Keratinocyte (primary cell): ENCODE data around the gene LEKR1. TPM values are rescaled to one million over a fixed set of nuclear protein-coding genes. Genes with fewer than 3 reads are reported as not detected.

ENCODE experiments used
- DNase-seq: peaks from one replicate; pipeline ENCODE4 v3.0.0-alpha.2; 2011; ENCODE audit warnings: low read depth, missing footprints, low spot score
- FAIRE-seq: peaks from 2 replicates; lab custom pipeline; 2011; peaks lifted over from hg19 to GRCh38; lab: Jason Lieb, UNC
- H2AFZ ChIP-seq: 2 replicates; pipeline ENCODE4 v1.6.0; 2012; ENCODE audit warnings: low read length, control low read depth, inconsistent platforms; ENCODE audit not compliant: control insufficient read depth
- H3K27ac ChIP-seq: 2 replicates; pipeline ENCODE4 v1.5.1; 2011; ENCODE audit warnings: low read length; ENCODE audit not compliant: control insufficient read depth, insufficient read depth
- H3K27me3 ChIP-seq: 3 replicates; pipeline ENCODE4 v1.6.0; 2011; ENCODE audit warnings: low read length; ENCODE audit not compliant: control insufficient read depth, insufficient read depth; ENCODE audit errors: extremely low read depth
- H3K36me3 ChIP-seq, 2 experiments: 2 replicates in 1 of 2; 3 replicates in 1 of 2; pipeline ENCODE4 v1.5.1; 2011; ENCODE audit warnings: low read length in 2 of 2, mild to moderate bottlenecking in 1 of 2; ENCODE audit not compliant: control insufficient read depth in 2 of 2, insufficient read depth in 2 of 2; ENCODE audit errors: extremely low read depth in 1 of 2
- H3K4me1 ChIP-seq: 3 replicates; pipeline ENCODE4 v1.5.1; 2011; ENCODE audit warnings: low read length; ENCODE audit not compliant: control insufficient read depth, insufficient read depth; ENCODE audit errors: extremely low read depth
- H3K4me2 ChIP-seq: 3 replicates; pipeline ENCODE4 v1.6.0; 2011; ENCODE audit warnings: low read depth, low read length; ENCODE audit not compliant: control insufficient read depth, insufficient read depth; ENCODE audit errors: extremely low read depth
- H3K4me3 ChIP-seq, 3 experiments: fragments of 200-600 bp in 1 of 3; sonication (generic) in 1 of 3; 2 replicates in 2 of 3; 3 replicates in 1 of 3; pipeline ENCODE4 v1.5.1; 2011 to 2016; ENCODE audit warnings: low read length in 3 of 3, mild to moderate bottlenecking in 3 of 3, control low read depth in 2 of 3, inconsistent platforms in 1 of 3, low read depth in 1 of 3, mixed read lengths in 1 of 3, mixed run types in 1 of 3, moderate library complexity in 1 of 3; ENCODE audit not compliant: control insufficient read depth in 2 of 3, insufficient read depth in 2 of 3; ENCODE audit errors: extremely low read depth in 1 of 3
- H3K79me2 ChIP-seq: 2 replicates; pipeline ENCODE4 v1.6.0; 2012; ENCODE audit warnings: low read length; ENCODE audit not compliant: control insufficient read depth, insufficient read depth
- H3K9ac ChIP-seq: 3 replicates; pipeline ENCODE4 v1.6.0; 2011; ENCODE audit warnings: low read length; ENCODE audit not compliant: control insufficient read depth, insufficient read depth; ENCODE audit errors: extremely low read depth
- H3K9me1 ChIP-seq: 3 replicates; pipeline ENCODE4 v1.6.0; 2011; ENCODE audit warnings: low read length; ENCODE audit not compliant: control insufficient read depth, insufficient read depth; ENCODE audit errors: extremely low read depth
- H3K9me3 ChIP-seq: 2 replicates; pipeline ENCODE4 v1.5.1; 2012; ENCODE audit warnings: low read depth, low read length; ENCODE audit not compliant: control insufficient read depth
- H4K20me1 ChIP-seq: 3 replicates; pipeline ENCODE4 v1.6.0; 2011; ENCODE audit warnings: low read length; ENCODE audit not compliant: control insufficient read depth, insufficient read depth; ENCODE audit errors: extremely low read depth
- EZH2 ChIP-seq: IDR thresholded peaks from one replicate; pipeline ENCODE4 v1.6.1; 2012; ENCODE audit warnings: inconsistent platforms, mild to moderate bottlenecking, low read length, moderate library complexity
- dilution Hi-C: fragments of 300-500 bp; cut with MboI; formaldehyde crosslinking; loops from one replicate; pipeline ENCODE4 v1.7.0; 2020; ENCODE audit warnings: low sequenced_read_pairs; ENCODE audit not compliant: extremely low pct_ligation_motif_present
- polyA plus RNA-seq, 5 experiments: library from polyadenylated mRNA; depleted of rRNA in 3 of 5; stranded (reverse) in 3 of 5; stranded (forward) in 1 of 5; unstranded in 1 of 5; fragments of >200 nt; gene quantifications; 1 replicate in 1 of 5; 2 replicates in 3 of 5; 3 replicates in 1 of 5; pipeline versions ENCODE4 v1.2.1 to v1.2.3, GENCODE V29; 2011 to 2012; ENCODE audit warnings: missing spikeins in 2 of 5, low read depth in 1 of 5, low replicate concordance in 1 of 5
- TF ChIP-seq, protein P1 (sequence below), 3 experiments: IDR thresholded peaks in 1 of 3; conservative IDR thresholded peaks in 1 of 3; optimal IDR thresholded peaks in 1 of 3; 2 replicates in 2 of 3; 3 replicates in 1 of 3; pipeline versions ENCODE3 to v1.5.1; 2011; ENCODE audit warnings: low read length in 3 of 3, mild to moderate bottlenecking in 3 of 3, moderate library complexity in 2 of 3, control low read depth in 1 of 3, inconsistent platforms in 1 of 3; ENCODE audit not compliant: insufficient read depth in 2 of 3; ENCODE audit errors: extremely low read depth in 1 of 3

LEKR1 gene
- polyA plus RNA-seq, 1 donor (not counting 4 experiments of a cell fraction or from before 2014, with no cell fraction given), result 0.63 TPM

DNA sequence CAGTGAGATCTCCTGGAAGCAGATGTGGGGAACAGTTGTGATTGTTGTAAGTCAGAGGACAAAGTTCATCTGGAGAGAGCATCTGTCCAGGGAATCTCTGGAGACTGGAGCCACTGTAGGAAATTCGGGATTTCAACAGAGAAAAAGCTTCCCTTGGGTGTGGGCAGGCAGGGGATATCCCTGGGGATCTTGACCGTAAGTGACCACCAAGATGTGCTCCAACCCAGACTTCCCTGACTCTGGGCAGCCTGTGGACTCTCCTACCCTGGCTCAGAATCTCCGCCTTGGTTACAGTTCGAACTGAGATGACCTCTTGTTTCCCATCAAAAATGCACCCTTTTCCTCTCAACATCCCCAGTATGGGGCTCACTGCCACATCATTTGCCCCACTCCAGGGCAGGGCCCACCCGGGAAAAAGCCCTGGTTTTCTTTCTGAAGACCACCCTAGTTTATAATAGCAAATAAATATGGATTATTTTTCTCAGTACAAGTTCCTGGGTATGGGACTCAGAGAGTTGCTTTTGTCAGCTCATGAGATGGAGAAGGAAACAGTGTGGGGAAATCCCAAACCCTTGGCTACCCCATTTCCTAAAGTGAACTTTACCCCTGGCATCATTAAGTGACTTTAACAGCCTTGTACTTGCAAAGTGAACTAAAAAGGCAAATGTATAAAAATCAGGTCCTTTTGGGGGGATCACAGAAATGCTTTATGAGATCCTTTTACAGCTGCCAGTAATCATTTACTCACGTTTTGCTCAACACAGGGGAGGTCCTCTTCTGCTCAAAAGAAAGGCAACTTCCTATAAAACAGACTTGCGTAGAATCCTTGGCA lies 243.9 kb downstream of the LEKR1 start:
- H3K9me1 ChIP-seq, result no peaks in the 10 kb centered on the region
- no peaks in the 10 kb centered on the region for H3K9me3 ChIP-seq
- no peak overlapping the region for H3K27ac ChIP-seq
- no peaks in the 10 kb centered on the region for H3K36me3 ChIP-seq
- TF ChIP-seq EZH2, result no peak
- TF ChIP-seq, protein P1, sequence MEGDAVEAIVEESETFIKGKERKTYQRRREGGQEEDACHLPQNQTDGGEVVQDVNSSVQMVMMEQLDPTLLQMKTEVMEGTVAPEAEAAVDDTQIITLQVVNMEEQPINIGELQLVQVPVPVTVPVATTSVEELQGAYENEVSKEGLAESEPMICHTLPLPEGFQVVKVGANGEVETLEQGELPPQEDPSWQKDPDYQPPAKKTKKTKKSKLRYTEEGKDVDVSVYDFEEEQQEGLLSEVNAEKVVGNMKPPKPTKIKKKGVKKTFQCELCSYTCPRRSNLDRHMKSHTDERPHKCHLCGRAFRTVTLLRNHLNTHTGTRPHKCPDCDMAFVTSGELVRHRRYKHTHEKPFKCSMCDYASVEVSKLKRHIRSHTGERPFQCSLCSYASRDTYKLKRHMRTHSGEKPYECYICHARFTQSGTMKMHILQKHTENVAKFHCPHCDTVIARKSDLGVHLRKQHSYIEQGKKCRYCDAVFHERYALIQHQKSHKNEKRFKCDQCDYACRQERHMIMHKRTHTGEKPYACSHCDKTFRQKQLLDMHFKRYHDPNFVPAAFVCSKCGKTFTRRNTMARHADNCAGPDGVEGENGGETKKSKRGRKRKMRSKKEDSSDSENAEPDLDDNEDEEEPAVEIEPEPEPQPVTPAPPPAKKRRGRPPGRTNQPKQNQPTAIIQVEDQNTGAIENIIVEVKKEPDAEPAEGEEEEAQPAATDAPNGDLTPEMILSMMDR (optimal IDR thresholded peaks at IDR 0.05 in 1 of 3, IDR thresholded peaks at IDR 0.05 in 1 of 3, conservative IDR thresholded peaks at IDR 0.05 in 1 of 3; ENCODE audit: extremely low read depth in 1 of 3, insufficient read depth in 2 of 3, low read length in 3 of 3), result no peak
- FAIRE-seq (no peak), DNase-seq (no peak)
- H3K27me3 ChIP-seq, result no peaks in the 10 kb centered on the region
- no peak overlapping the region for H2AFZ ChIP-seq
- no peaks in the 10 kb centered on the region for H3K79me2 ChIP-seq
- H3K4me3 ChIP-seq, result no peak overlapping the region
- H4K20me1 ChIP-seq, result no peaks in the 10 kb centered on the region
- no peak overlapping the region for H3K9ac ChIP-seq
- dilution Hi-C loops, result no loop called here
- H3K4me2 ChIP-seq, result no peak overlapping the region
- no peaks in the 10 kb centered on the region for H3K4me1 ChIP-seq

DNA sequence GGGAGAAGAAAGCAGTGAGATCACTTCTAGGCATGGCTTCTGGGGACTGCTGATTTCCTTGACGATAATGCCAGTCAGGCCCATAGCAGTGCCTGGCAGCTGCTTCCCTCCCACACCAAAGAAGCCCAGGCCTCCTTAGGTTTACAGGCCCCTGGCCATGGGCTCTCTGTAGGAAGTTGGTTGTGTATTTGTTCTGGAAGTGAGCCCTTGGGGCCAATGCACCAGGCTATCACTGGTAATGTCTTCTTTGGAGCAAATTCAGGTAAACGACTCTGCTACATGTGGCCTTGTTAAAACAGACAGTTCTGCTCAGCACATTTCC lies 244.5 kb downstream of the LEKR1 start:
- Histone ChIP-seq H3K4me2 (no peak overlapping the region), H3K4me3 (no peak overlapping the region), H3K9ac (no peak overlapping the region), H2AFZ (no peak overlapping the region), H3K9me3 (no peaks in the 10 kb centered on the region), H3K9me1 (no peaks in the 10 kb centered on the region), H3K27me3 (no peaks in the 10 kb centered on the region), H3K27ac (no peak overlapping the region), H4K20me1 (no peaks in the 10 kb centered on the region), H3K36me3 (no peaks in the 10 kb centered on the region), H3K79me2 (no peaks in the 10 kb centered on the region), H3K4me1 (no peaks in the 10 kb centered on the region)
- FAIRE-seq, result no peak
- TF ChIP-seq, protein P1 (optimal IDR thresholded peaks at IDR 0.05 in 1 of 3, IDR thresholded peaks at IDR 0.05 in 1 of 3, conservative IDR thresholded peaks at IDR 0.05 in 1 of 3; ENCODE audit: extremely low read depth in 1 of 3, insufficient read depth in 2 of 3, low read length in 3 of 3), result no peak
- no peak for TF ChIP-seq EZH2
- DNase-seq, result no peak
- dilution Hi-C loops, result no loop called here
